B cell (primary cell): Measurements from ENCODE around the gene GRPEL1. TPM values are rescaled to one million over a fixed set of nuclear protein-coding genes. Genes with fewer than 3 reads are reported as not detected.

ENCODE experiments used
- ATAC-seq: fragments of 200-7000 bp; cut with Tn5 transposase; one replicate; pipeline ENCODE4 v1.10.0; 2021; ENCODE audit warnings: low read depth, mild to moderate bottlenecking, moderate number of reproducible peaks, moderate library complexity
- CTCF ChIA-PET: fragments of 350-600 bp; sonication (Branson Sonifier 250); formaldehyde crosslinking; loops from one replicate; lab custom pipeline; 2021; ENCODE audit warnings: antibody characterized with exemption, inconsistent platforms; lab: Charles Lee
- POLR2A ChIA-PET: fragments of 350-600 bp; sonication (Branson Sonifier 250); formaldehyde crosslinking; loops from one replicate; lab custom pipeline; 2021; ENCODE audit warnings: antibody characterized with exemption; lab: Charles Lee
- DNase-seq: peaks from one replicate; pipeline ENCODE4 v3.0.0; 2013
- H2AFZ ChIP-seq: 2 replicates; pipeline ENCODE4 v1.6.1; 2012; ENCODE audit warnings: mild to moderate bottlenecking, low read depth, low read length; ENCODE audit not compliant: insufficient read depth, poor library complexity, severe bottlenecking
- H3K27ac ChIP-seq, 2 donors: 1 replicate in 1 of 2; 2 replicates in 1 of 2; pipeline ENCODE4 v1.5.1; 2012 to 2013; ENCODE audit warnings: low read length in 2 of 2, mild to moderate bottlenecking in 2 of 2, moderate library complexity in 1 of 2
- H3K27me3 ChIP-seq, 4 experiments: fragments of 200-600 bp in 1 of 4; sonication (generic) in 1 of 4; replicated peaks in 1 of 4; 1 replicate in 2 of 4; 2 replicates in 2 of 4; pipeline versions ENCODE4 v1.6.1 to v1.7.0; 2013 to 2016; ENCODE audit warnings: low read length in 3 of 4, mild to moderate bottlenecking in 2 of 4, mixed read lengths in 1 of 4, moderate library complexity in 1 of 4; ENCODE audit not compliant: insufficient read depth in 4 of 4, control insufficient read depth in 3 of 4; ENCODE audit errors: control extremely low read depth in 1 of 4
- H3K36me3 ChIP-seq, 2 experiments: replicated peaks in 1 of 2; 1 replicate in 1 of 2; 2 replicates in 1 of 2; pipeline versions ENCODE4 v1.6.1 to v1.7.1; 2013; ENCODE audit warnings: low read length in 1 of 2; ENCODE audit not compliant: insufficient read depth in 2 of 2, control insufficient read depth in 1 of 2; ENCODE audit errors: control extremely low read depth in 1 of 2, extremely low read depth in 1 of 2
- H3K4me1 ChIP-seq, 2 donors: fragments of 200-600 bp in 1 of 2; sonication (generic) in 1 of 2; 1 replicate in 1 of 2; 2 replicates in 1 of 2; pipeline versions ENCODE4 v1.5.1 to v1.6.1; 2013 to 2017; ENCODE audit warnings: low read length in 2 of 2; ENCODE audit not compliant: control insufficient read depth in 2 of 2, insufficient read depth in 2 of 2
- H3K4me2 ChIP-seq: replicated peaks from 2 replicates; pipeline ENCODE3; 2012; ENCODE audit warnings: mild to moderate bottlenecking, low read depth, low read length; ENCODE audit not compliant: poor library complexity, severe bottlenecking
- H3K4me3 ChIP-seq, 5 experiments: fragments of 200-600 bp in 1 of 5; sonication (generic) in 1 of 5; 1 replicate in 3 of 5; 2 replicates in 2 of 5; pipeline versions ENCODE4 v1.5.1 to v1.7.0; 2011 to 2016; ENCODE audit warnings: low read length in 4 of 5, mild to moderate bottlenecking in 4 of 5, low read depth in 2 of 5, control low read depth in 1 of 5, moderate library complexity in 1 of 5; ENCODE audit not compliant: insufficient read depth in 1 of 5; ENCODE audit errors: control extremely low read depth in 1 of 5, extremely low read depth in 1 of 5
- H3K79me2 ChIP-seq: fragments of 200-600 bp; sonication (generic); one replicate; pipeline ENCODE4 v1.6.0; 2016; ENCODE audit warnings: low read length; ENCODE audit not compliant: control insufficient read depth, insufficient read depth
- H3K9ac ChIP-seq: fragments of 200-600 bp; sonication (generic); 2 replicates; pipeline ENCODE4 v1.6.1; 2017; ENCODE audit warnings: mild to moderate bottlenecking, low read length, moderate library complexity
- H3K9me3 ChIP-seq, 3 donors: one replicate each; pipeline versions ENCODE4 v1.6.1 to v1.7.1; 2013; ENCODE audit warnings: low read length in 2 of 3; ENCODE audit not compliant: control insufficient read depth in 2 of 3, insufficient read depth in 1 of 3; ENCODE audit errors: control extremely low read depth in 1 of 3
- H4K20me1 ChIP-seq: 2 replicates; pipeline ENCODE4 v1.6.0; 2012; ENCODE audit warnings: mild to moderate bottlenecking, low read length; ENCODE audit not compliant: insufficient read depth, control insufficient read depth, poor library complexity, severe bottlenecking
- H3K27ac Mint-ChIP-seq: one replicate; pipeline ENCODE4 v1.8.0; 2021; ENCODE audit warnings: mixed read lengths
- H3K27me3 Mint-ChIP-seq: one replicate; pipeline ENCODE4 v1.8.0; 2021; ENCODE audit warnings: mixed read lengths
- H3K4me1 Mint-ChIP-seq: one replicate; pipeline ENCODE4 v1.8.0; 2021; ENCODE audit warnings: mixed read lengths
- H3K4me3 Mint-ChIP-seq: one replicate; pipeline ENCODE4 v1.8.0; 2021; ENCODE audit warnings: mixed read lengths
- H3K9me3 Mint-ChIP-seq: one replicate; pipeline ENCODE4 v1.8.0; 2022; ENCODE audit warnings: mixed read lengths; ENCODE audit not compliant: insufficient read depth
- EZH2 ChIP-seq: IDR thresholded peaks from 2 replicates; pipeline ENCODE4 v1.6.1; 2012; ENCODE audit warnings: borderline replicate concordance, low read depth, mild to moderate bottlenecking, moderate library complexity, low read length; ENCODE audit not compliant: insufficient read depth, poor library complexity, severe bottlenecking
- WGBS: methylation state at CpG from one replicate; pipeline ENCODE4 v1.1.5; 2013; ENCODE audit warnings: missing lambda C conversion rate; ENCODE audit not compliant: insufficient coverage; 5-methylcytosine and 5-hydroxymethylcytosine counted together
- intact Hi-C: fragments of 100-400 bp; cut with micrococcal nuclease; formaldehyde crosslinking; loops from one replicate; pipeline ENCODE4 v1.10.0; 2022
- polyA plus RNA-seq: library from polyadenylated mRNA; depleted of rRNA; stranded (reverse); fragments of >200 nt; gene quantifications from 2 replicates; pipeline ENCODE4 v1.2.3, GENCODE V29; 2012
- total RNA-seq, 2 donors: library from RNA; stranded (reverse); fragments of 120-200 nt in 1 of 2; gene quantifications; 1 replicate in 1 of 2; 2 replicates in 1 of 2; pipeline versions ENCODE4 v1.2.3 to v1.2.4, GENCODE V29; 2013 to 2022
- TF ChIP-seq, protein P1 (sequence below): fragments of 200-600 bp; IDR thresholded peaks from one replicate; pipeline ENCODE4 v1.8.0; 2022; ENCODE audit warnings: antibody characterized with exemption, mild to moderate bottlenecking

GRPEL1 gene
- total and polyA plus RNA-seq, 2 donors (not counting 1 experiment from before 2014, with no cell fraction given) = 15.0 to 26.0 TPM

DNA sequence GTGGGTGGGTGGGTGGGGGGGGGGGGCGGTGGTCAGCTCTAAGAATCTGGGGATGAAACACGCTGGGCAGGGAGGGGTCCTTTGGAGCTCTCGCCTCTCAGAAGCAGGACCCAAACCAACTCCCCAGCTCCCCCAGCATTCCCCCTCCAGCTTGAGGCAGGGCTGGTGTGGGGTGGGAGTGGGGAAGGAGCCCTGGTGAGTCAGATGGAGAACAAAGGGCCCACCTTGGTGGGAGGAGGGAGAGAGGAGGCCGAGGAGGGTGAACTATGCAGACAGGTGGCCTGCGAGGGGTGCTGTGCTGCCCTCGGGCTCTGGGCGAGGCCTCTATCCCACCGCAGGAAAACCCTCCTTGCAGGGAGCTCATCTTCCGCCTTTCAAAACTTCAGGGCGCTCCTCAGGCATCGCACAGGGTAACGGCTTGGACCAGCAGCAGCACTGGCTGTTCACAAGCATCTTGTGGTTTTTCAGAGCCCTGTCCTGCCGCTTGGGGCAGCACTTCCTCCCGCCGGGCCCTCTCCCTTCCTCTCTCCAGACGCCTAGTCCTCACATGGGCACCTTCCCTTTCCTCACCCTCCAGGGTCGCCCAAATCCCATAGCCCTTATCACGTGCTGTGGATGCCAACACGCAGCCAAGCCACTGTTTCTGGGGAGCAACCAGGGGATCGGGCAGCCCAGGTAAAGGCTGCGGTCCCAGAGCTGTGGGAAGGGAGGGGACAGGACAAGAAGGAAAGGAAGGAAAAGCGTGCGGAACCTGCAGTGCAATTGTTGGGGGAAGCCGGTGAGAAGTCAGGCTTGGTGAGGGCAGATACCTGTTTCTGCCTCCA is 34.0 kb upstream of the GRPEL1 start:
- no peaks in the 10 kb centered on the region for H3K79me2 ChIP-seq
- CTCF ChIA-PET = interaction anchor here (0.9 to 2.2 kb wide), 8 partner anchors 8 to 382 kb away, joined by 3 to 15 read pairs (median 4); partner anchors contain the start of gene GRPEL1
- Mint-ChIP-seq H3K4me1 (peaks cover 19% of the 10 kb centered on the region), H3K9me3 (no peaks in the 10 kb centered on the region), H3K27ac (peak overlapping the region; percentile 61), H3K27me3 (peaks cover 12% of the 10 kb centered on the region), H3K4me3 (peak overlapping the region; percentile 91)
- peak overlapping the region; percentile 99 for H3K4me2 ChIP-seq
- peak overlapping the region in 4 of 5 experiments; percentile 15 to 84 (median 72) for H3K4me3 ChIP-seq
- no peak overlapping the region for H3K27ac ChIP-seq
- POLR2A ChIA-PET = interaction anchor here (1.1 kb wide), 1 partner anchor 32 kb away, joined by 3 read pairs; no protein-coding TSS in a partner anchor
- peaks cover 21 to 25% of the 10 kb centered on the region in 2 donors for H3K4me1 ChIP-seq
- WGBS = 12% methylated on average over 21 of the region's 24 CpGs
- no peak for TF ChIP-seq EZH2
- TF ChIP-seq, protein P1, sequence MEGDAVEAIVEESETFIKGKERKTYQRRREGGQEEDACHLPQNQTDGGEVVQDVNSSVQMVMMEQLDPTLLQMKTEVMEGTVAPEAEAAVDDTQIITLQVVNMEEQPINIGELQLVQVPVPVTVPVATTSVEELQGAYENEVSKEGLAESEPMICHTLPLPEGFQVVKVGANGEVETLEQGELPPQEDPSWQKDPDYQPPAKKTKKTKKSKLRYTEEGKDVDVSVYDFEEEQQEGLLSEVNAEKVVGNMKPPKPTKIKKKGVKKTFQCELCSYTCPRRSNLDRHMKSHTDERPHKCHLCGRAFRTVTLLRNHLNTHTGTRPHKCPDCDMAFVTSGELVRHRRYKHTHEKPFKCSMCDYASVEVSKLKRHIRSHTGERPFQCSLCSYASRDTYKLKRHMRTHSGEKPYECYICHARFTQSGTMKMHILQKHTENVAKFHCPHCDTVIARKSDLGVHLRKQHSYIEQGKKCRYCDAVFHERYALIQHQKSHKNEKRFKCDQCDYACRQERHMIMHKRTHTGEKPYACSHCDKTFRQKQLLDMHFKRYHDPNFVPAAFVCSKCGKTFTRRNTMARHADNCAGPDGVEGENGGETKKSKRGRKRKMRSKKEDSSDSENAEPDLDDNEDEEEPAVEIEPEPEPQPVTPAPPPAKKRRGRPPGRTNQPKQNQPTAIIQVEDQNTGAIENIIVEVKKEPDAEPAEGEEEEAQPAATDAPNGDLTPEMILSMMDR = peak; percentile 74
- DNase-seq (peak; percentile 66), ATAC-seq (peak; percentile 51)
- peak overlapping the region; percentile 90 for H2AFZ ChIP-seq
- no peaks in the 10 kb centered on the region for H4K20me1 ChIP-seq
- peaks cover 0 to 9% (median under 1%) of the 10 kb centered on the region in 4 experiments for H3K27me3 ChIP-seq
- H3K36me3 ChIP-seq = no peaks in the 10 kb centered on the region
- intact Hi-C loops = loop anchor here (10.0 kb wide), 1 partner anchor 527 kb away; the partner anchor contains the start of gene MAN2B2
- H3K9me3 ChIP-seq = peaks cover 0 to 3% (median 0%) of the 10 kb centered on the region in 3 donors
- H3K9ac ChIP-seq = peak overlapping the region; percentile 78

DNA sequence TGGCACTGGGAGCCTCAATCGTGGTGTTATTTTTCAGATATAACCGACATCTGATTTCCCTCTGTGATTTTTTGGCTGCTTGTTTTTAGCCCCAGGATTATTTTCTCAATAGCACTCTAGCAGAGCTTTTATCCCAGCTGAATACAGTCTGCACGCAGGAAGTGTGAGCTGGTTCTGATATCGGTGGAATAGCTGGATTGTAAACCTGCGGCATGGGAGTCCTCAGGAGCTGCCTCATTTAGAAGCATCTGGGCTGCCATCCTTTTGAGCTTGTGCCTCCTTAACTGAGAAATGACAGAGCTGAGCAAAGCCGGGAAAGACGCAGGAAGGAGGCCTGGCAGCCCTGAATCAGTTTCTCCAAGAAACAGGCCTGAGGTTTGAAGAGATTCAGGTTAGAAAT is 28.4 kb upstream of the GRPEL1 start:
- peaks cover 1% of the 10 kb centered on the region in 2 donors for H3K4me1 ChIP-seq
- H3K9me3 Mint-ChIP-seq = no peaks in the 10 kb centered on the region
- no peak overlapping the region for H3K4me3 ChIP-seq
- CTCF ChIA-PET = no interaction called here
- DNase-seq (no peak), ATAC-seq (no peak)
- H3K27me3 Mint-ChIP-seq = peaks cover 40% of the 10 kb centered on the region
- no peaks in the 10 kb centered on the region for H3K36me3 ChIP-seq
- no peak for TF ChIP-seq EZH2
- TF ChIP-seq, protein P1 = no peak
- POLR2A ChIA-PET = no interaction called here
- H2AFZ ChIP-seq = no peak overlapping the region
- no peak overlapping the region for H3K27ac ChIP-seq
- H3K27me3 ChIP-seq = peaks cover 0 to 19% (median 5%) of the 10 kb centered on the region in 4 experiments
- no peaks in the 10 kb centered on the region for H4K20me1 ChIP-seq
- WGBS = 97% methylated on average over 6 of the region's 7 CpGs
- no peaks in the 10 kb centered on the region for H3K9me3 ChIP-seq
- no peak overlapping the region for H3K4me2 ChIP-seq
- H3K4me1 Mint-ChIP-seq = no peaks in the 10 kb centered on the region
- no peaks in the 10 kb centered on the region for H3K79me2 ChIP-seq
- intact Hi-C loops = no loop called here
- no peak overlapping the region for H3K4me3 Mint-ChIP-seq
- no peak overlapping the region for H3K27ac Mint-ChIP-seq
- H3K9ac ChIP-seq = no peak overlapping the region
